HG02884 (cell line): ENCODE data around the gene ADRA2A.

Experiments used
- ATAC-seq: cut with Tn5 transposase; IDR thresholded peaks from one replicate; pipeline ENCODE4 v1.9.1; 2021; ENCODE audit warnings: mild to moderate bottlenecking, moderate library complexity; ENCODE audit not compliant: unreplicated experiment

ADRA2A gene

GRCh38 chr10:111109501-111110242 is 32.8 kb downstream of the ADRA2A start:
- no peak for ATAC-seq

- no peak for ATAC-seq
These were observed 33.9 kb downstream of the ADRA2A start for GRCh38 chr10:111110771-111111170.

DNA sequence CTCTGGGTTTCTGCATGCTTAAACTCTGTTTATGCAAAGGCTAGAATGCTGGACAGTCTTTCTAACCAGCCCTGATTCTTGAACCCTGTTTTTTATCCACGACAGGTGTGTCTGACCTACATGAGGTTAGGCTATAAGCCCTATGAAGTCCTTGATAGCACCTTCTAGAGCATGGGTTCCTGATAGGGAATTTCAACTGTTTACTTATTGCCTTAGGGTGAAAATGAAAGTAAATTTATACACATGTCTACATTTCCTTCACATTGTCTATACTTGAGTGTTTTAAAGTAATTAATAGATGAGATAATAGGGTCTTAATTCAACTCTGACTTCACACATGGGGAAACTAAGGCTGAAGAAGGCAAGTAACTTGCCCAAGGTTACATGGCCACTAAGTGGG is 35.5 kb downstream of the ADRA2A start:
- ATAC-seq, result no peak

- ATAC-seq, result no peak
These were observed 36.6 kb downstream of the ADRA2A start for GRCh38 chr10:111113238-111113960.

- no peak for ATAC-seq
These were observed 37.3 kb downstream of the ADRA2A start for GRCh38 chr10:111113961-111114757.

DNA sequence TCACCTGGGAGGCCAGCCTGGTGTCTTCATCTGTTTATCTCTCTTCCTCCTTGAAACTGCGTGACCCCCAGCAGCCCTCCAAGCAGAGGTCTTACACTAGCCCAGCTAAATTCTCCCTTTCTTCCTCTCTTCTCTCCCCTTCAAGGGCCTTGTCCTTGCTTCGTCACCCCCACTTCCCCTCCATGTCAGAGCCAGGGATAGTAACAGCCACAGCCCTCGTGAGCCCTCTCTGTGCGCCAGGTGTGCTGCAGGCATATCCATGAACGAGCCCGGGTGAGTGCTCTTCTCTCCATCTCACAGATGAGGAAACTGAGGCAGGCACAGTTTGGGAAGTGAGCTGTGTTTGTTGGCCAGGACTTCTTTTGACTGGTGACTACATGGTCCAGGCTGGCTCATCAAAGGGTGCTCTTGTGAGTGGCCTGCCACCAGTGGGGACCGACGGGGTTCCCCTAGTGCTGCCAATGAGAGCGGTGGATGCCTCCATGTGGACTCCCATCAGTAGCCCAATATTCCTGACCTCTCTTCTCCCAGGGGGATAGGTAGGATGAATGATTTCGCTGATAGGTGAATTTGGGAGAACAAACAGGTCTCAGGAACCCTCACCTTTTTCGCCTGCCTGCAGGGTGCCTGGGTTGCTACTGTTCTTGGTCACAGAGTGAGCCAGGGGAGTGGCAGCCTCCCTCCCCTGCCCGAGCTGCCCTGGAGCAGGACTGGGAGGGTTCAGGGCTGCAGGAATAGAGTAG is 38.1 kb downstream of the ADRA2A start:
- ATAC-seq, result no peak

DNA sequence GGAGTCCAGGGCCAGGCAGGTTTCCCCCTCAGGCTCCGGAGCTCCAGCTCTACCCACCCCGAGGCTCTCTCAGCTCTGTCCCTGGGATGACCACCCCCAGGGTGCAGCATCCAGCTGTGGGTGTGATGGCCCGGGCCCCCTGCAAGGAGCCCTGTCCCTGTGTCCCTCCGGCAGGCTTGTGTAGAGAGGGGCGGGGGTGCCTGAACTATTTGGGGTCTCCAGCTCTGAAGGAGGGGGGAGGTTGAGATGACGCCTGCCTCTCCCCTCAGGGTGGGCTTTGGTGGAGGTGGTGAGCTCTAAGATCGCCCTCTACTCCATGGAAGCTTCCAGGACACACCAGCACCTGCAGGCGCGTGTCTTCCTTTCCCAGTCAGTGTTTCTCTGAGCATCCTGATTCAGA is 39.4 kb downstream of the ADRA2A start:
- no peak for ATAC-seq

DNA sequence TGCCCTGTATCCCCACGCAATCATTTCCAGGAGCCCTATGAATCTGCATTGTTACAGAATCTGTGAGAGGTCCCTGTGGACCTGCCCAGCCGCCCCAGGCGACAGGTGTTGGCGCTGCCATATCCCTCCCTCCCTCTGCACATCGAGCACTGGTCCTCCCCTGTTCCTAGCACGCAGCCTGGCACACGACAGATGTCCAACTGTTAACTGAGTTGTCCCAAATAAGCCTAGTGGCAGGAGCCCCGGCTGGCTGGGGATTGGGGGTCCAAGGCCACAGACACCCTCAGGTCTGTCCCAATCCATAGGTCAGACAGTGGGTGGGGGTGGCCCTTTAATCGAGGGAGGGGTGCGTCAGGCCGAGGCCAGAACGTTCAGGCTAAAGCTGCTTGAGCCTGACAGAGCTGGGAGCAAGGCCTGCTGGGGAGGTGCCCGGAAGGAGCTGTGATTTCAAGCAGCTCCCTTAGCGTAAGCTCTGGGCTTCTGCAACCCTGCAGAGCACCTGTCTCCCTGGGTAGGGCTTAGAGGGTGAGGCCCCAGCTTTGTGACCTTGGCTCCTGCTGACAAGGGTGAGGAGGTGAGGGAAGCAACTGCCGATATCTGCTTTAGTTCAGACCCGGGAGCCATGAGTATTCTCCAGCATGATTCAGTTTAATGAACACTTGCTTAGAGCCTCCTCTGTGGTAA is 40.1 kb downstream of the ADRA2A start:
- ATAC-seq, result no peak

DNA sequence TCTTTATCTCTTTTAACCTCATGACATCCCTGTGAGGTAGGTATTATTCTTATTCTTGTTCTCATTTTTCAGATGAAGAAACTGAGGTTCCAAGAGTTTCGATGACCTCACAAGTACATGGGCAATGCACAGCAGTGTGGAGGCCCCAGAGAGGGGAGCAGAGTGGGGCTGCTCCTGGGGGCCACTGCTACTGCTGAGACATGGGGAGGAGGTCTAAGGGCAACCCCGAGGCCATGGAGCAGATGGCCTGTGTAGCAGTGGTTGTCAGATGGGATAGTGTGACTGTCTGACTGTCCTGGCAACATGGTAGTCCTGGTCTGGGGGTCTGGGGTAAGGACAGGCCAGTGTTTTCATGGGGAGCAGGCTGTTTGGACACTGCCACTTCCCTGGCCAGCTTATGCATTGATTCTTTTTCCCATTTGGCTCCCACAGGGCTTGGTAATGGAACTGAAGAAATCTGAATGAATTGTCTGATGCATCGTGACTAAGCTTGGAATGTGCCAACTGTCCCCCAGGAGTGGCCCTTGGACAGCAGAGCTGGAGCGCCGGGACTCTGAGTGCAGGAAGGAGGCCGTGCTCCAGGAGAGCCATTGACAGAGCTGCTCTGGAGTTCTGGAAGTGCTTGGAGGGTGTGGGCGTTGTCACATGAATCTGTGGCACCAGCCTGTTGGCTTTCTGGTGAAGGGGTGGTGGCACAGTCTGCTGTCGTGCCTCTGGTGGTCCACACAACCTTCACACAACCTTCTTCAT is 40.9 kb downstream of the ADRA2A start:
- ATAC-seq, result no peak

- no peak for ATAC-seq
These were observed 41.9 kb downstream of the ADRA2A start for GRCh38 chr10:111118758-111119157.

DNA sequence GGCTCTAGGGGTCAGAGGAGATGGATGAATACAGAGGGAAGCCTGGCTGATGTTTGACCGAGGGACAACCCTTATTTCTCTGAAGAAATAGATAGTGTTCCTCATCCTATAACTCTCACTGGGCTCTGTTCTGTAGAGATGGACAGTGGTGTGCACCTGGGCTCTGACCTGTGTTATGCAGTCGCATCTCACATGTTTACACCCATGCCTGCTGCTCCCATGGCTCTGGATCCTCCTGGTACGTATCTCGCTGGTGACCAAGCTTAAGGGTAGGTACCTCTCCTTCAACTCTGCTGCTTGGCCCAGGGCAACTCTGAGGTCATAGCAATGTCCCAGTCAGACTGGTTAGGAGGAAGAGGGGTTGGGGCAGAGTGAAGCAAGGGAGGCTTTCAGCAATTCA is 42.8 kb downstream of the ADRA2A start:
- ATAC-seq, result no peak

GRCh38 chr10:111122127-111122526 is 45.3 kb downstream of the ADRA2A start:
- no peak for ATAC-seq

GRCh38 chr10:111123883-111124282 is 47.1 kb downstream of the ADRA2A start:
- no peak for ATAC-seq

GRCh38 chr10:111125102-111125501 is 48.3 kb downstream of the ADRA2A start:
- no peak for ATAC-seq

- no peak for ATAC-seq
These were observed 49.2 kb downstream of the ADRA2A start for GRCh38 chr10:111126077-111126476.

GRCh38 chr10:111127081-111127848 is 50.4 kb downstream of the ADRA2A start:
- no peak for ATAC-seq

- no peak for ATAC-seq
These were observed 51.7 kb downstream of the ADRA2A start for GRCh38 chr10:111128331-111129180.

DNA sequence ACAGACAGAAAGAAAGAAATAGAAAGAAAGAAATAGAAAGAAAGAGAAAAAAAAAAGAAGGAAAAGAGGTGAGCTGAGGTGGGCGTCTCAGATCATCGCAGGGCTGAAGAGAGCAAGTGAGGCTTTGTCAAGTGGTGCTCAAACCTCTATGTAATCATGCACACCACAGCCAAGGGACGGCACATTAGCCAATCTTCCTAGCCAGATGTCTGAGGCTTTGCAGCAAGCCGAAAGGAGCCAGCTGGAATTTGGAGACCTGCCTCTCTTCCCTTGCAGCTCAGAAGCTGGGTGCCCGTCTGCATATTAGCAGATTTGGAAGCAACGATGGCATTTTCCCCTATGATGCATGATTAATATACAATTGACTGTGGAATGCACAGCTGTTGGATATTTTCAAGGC is 52.5 kb downstream of the ADRA2A start:
- ATAC-seq, result no peak
